ENCODE data around the gene C5orf22. TPM values are rescaled to one million over a fixed set of nuclear protein-coding genes. Genes with fewer than 3 reads are reported as not detected.
"Not testable (repeated sequence)": the region's sequence is repeated elsewhere in the genome, so short reads cannot be mapped to it uniquely, and the experiment has no call there.

C5orf22 gene
- total RNA-seq, 4 donors from 2014 or later = 24.1 to 27.0 (median 25.2) TPM

GRCh38 chr5:31596354-31596753 lies 64.3 kb downstream of the C5orf22 start:
- Histone ChIP-seq H3K27me3 (peaks cover 0 to 2% (median 0%) of the 10 kb centered on the region in 3 donors), H3K4me1 (no peaks in the 10 kb centered on the region), H3K9me3 (no peaks in the 10 kb centered on the region), H3K4me3 (no peak overlapping the region), H3K27ac (no peak overlapping the region), H3K36me3 (no peaks in the 10 kb centered on the region)
- ATAC-seq (no peak), DNase-seq (no peak)
- intact Hi-C loops (cut with DNase I; ENCODE audit: low total_unique reads) (no loop called here), in situ Hi-C loops (cut with MboI; ENCODE audit: low sequenced_read_pairs in 4 of 4) (loop anchor here in 3 of 4 donors (25.0 kb wide), 2 partner anchors 216 to 491 kb away; no protein-coding TSS in a partner anchor)
- no peak for TF ChIP-seq POLR2A (IDR thresholded peaks at IDR 0.05)
- TF ChIP-seq CTCF (IDR thresholded peaks at IDR 0.05 in 4 of 5, conservative IDR thresholded peaks at IDR 0.05 in 1 of 5) = no peak

- no peak overlapping the region for H3K4me3 ChIP-seq
- intact Hi-C loops (cut with DNase I; ENCODE audit: low total_unique reads) (no loop called here), in situ Hi-C loops (cut with MboI; ENCODE audit: low sequenced_read_pairs in 4 of 4) (loop anchor here in 3 of 4 donors (25.0 kb wide), 2 partner anchors 213 to 488 kb away; no protein-coding TSS in a partner anchor)
- peaks cover 0 to 2% (median 0%) of the 10 kb centered on the region in 3 donors for H3K27me3 ChIP-seq
- ATAC-seq (no peak), DNase-seq (no peak)
- no peak for TF ChIP-seq POLR2A (IDR thresholded peaks at IDR 0.05)
- TF ChIP-seq CTCF (IDR thresholded peaks at IDR 0.05 in 4 of 5, conservative IDR thresholded peaks at IDR 0.05 in 1 of 5) = no peak
- H3K4me1 ChIP-seq = no peaks in the 10 kb centered on the region
- no peaks in the 10 kb centered on the region for H3K9me3 ChIP-seq
- no peaks in the 10 kb centered on the region for H3K36me3 ChIP-seq
- H3K27ac ChIP-seq = no peak overlapping the region
Observed at GRCh38 chr5:31598640-31599611, 66.8 kb downstream of the C5orf22 start.

GRCh38 chr5:31602305-31602704 lies 70.2 kb downstream of the C5orf22 start:
- H3K4me3 ChIP-seq; intact Hi-C loops (cut with DNase I; ENCODE audit: low total_unique reads); ATAC-seq; in situ Hi-C loops (cut with MboI; ENCODE audit: low sequenced_read_pairs in 4 of 4); DNase-seq; H3K4me1 ChIP-seq; H3K9me3 ChIP-seq; H3K36me3 ChIP-seq; H3K27ac ChIP-seq; H3K27me3 ChIP-seq: not testable (repeated sequence)

- in situ Hi-C loops (cut with MboI; ENCODE audit: low sequenced_read_pairs in 4 of 4) (no loop called here), intact Hi-C loops (cut with DNase I; ENCODE audit: low total_unique reads) (no loop called here)
- H3K9me3 ChIP-seq = no peaks in the 10 kb centered on the region
- no peaks in the 10 kb centered on the region for H3K4me1 ChIP-seq
- no peak overlapping the region for H3K27ac ChIP-seq
- no peaks in the 10 kb centered on the region for H3K27me3 ChIP-seq
- no peak for DNase-seq
- ATAC-seq = no peak
- no peaks in the 10 kb centered on the region for H3K36me3 ChIP-seq
- TF ChIP-seq POLR2A (IDR thresholded peaks at IDR 0.05) (no peak), CTCF (IDR thresholded peaks at IDR 0.05 in 4 of 5, conservative IDR thresholded peaks at IDR 0.05 in 1 of 5) (no peak)
- H3K4me3 ChIP-seq = no peak overlapping the region
Observed at GRCh38 chr5:31604240-31604639, 72.1 kb downstream of the C5orf22 start.

- in situ Hi-C loops (cut with MboI; ENCODE audit: low sequenced_read_pairs in 4 of 4) (no loop called here), intact Hi-C loops (cut with DNase I; ENCODE audit: low total_unique reads) (no loop called here)
- no peak for DNase-seq
- H3K27ac ChIP-seq = no peak overlapping the region
- H3K27me3 ChIP-seq = no peaks in the 10 kb centered on the region
- no peaks in the 10 kb centered on the region for H3K9me3 ChIP-seq
- no peaks in the 10 kb centered on the region for H3K36me3 ChIP-seq
- ATAC-seq = no peak
- TF ChIP-seq CTCF (IDR thresholded peaks at IDR 0.05 in 4 of 5, conservative IDR thresholded peaks at IDR 0.05 in 1 of 5) (no peak), POLR2A (IDR thresholded peaks at IDR 0.05) (no peak)
- no peak overlapping the region for H3K4me3 ChIP-seq
- no peaks in the 10 kb centered on the region for H3K4me1 ChIP-seq
Observed at GRCh38 chr5:31604644-31605043, 72.5 kb downstream of the C5orf22 start.

Data from gastrocnemius medialis (tissue), 4 donors.